GM18870 (cell line): ENCODE measurements around the gene WDR27.
"Not testable (repeated sequence)": the region's sequence is repeated elsewhere in the genome, so short reads cannot be mapped to it uniquely, and the experiment has no call there.

Experiments
- ATAC-seq: cut with Tn5 transposase; IDR thresholded peaks from one replicate; pipeline ENCODE4 v1.9.1; 2021; ENCODE audit warnings: moderate library complexity; ENCODE audit not compliant: unreplicated experiment

WDR27 gene

DNA sequence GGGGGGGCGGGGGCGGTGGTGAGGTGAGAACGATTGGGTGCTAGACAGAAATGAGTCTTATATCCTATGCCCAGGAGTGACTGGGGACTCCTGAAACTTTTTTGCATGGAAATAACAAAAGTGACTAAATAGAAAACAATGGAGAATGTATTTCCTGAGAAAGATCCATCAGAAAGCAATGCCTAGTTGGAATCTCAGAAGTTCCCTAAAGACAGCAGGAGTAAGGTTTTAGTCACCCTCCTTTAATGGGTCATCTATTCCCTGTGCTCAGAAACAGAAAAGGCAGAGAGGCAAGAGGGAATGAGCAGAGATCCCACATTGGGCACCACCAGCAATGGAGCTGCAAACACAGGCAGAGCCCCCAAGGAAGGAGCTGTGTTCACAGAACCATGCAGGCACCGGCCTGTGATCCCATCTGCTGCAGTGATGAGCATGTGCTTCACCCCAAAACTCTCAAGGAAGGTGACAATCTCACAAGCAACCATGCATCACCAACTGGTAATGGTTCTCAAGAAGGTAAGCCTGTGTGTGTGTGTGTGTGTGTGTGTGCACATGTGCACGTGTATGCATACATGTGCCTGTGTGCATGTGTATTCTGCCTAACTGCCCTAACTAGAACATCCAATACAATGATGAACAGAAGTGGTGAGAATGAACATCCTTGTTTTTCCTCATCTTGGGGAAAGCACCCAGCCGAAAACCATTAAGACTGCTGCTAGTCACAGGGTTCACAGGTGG, 168.4 kb downstream of the WDR27 start:
- ATAC-seq, result no peak

DNA sequence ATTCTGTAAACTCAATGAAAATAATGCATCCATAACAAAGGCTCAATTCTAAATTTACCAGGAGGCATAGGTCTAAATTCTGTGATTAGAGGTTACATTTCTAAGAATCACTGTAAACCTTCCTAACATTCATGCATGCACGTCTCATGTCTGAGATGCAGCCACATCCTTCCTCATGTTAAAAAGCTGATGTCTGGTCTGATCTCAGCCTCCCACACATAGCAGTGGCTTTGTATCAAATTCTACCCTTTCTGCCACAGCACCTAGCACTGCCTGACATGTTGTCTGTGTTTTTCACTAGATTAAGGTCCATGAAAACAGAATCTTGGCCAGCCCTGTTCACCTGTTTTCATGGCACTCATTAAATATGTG, 171.1 kb downstream of the WDR27 start:
- no peak for ATAC-seq

DNA sequence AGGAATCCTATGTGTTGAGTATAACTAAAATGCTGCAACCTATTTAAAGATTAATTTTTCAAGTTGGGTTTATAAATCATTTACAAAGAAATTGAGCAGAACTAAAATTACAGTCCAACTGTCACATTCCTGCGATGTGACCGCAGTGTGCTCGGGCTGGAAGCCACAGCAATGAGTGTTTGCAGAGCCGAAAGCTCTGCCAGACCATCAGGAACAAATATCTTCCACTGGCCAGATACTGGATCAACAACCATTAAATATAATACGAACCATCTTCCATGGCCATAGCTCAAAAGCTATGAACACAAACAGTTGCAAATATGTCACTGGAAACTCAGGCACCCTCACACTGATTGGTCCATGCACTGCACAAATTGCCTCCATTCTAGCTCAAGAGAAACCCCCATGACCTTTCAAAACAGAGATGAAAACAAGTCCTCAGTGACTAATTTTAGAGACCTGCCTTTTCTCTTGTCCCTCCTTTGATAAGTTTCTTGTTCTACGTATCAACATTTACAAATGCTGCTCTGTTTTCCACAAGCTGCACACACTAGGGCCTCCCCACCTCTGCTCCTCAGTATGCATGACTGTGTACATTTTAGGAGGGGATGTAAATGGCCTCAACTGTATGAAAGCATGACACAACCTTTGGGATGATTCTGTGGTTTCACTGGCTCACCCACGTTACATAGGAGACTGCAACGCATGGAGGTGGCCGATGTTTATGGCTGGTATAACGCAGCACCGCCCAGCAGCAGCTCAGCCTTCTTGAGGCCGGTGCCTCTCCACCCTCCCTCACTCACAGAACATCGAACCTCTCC, 171.7 kb downstream of the WDR27 start:
- ATAC-seq, result no peak

DNA sequence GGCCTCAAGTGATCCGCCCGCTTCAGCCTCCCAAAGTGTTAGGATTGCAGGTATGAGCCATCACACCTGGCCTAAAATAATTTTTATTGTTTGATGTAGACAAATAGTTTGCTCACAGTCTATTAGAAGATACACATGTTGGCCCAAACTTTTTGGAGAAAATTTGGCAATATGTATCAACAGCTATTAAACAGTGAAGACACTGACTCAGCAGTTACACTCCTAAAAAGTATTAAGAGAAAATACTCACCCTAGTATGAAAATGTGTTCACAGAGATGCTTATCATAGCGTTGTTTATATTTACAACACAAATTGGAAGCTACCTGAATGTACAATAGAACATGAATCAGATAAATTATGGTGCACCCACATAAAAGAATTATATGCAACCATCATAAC, 173.1 kb downstream of the WDR27 start:
- no peak for ATAC-seq

DNA sequence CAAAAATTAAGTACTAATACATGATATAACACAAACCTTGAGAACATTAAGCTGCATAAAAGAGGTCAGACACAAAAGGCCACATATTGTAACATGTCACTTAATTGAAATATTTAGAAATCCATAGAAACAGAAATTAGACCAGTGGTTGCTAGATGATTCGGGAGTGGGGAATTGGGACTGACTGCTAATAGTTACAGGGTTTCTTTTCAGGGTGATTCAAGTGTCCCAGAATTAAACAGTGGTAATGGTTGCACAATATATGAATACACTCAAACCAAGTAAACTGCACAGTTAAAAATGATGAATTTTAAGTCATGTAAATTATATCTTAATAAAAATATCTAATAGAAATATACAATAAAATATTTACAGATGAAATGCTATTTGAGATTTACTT, 174.5 kb downstream of the WDR27 start:
- no peak for ATAC-seq

DNA sequence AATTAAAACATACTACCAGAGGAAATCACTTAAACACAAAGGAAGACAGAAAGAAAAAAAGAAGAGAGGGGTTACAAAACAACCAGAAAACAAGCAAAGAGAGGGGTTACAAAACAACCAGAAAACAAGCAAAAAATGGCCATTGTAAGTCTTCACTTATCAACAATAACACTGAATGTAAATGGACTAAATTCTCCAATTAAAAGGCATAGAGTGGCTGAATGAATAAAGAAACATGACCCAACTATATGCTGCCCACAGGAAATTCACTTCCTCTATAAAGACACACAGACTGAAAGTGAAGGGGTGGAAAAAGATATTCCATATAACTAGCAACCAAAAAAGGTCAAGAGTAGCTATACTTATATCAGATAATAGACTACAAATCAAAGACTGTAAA, 180.0 kb downstream of the WDR27 start:
- no peak for ATAC-seq

DNA sequence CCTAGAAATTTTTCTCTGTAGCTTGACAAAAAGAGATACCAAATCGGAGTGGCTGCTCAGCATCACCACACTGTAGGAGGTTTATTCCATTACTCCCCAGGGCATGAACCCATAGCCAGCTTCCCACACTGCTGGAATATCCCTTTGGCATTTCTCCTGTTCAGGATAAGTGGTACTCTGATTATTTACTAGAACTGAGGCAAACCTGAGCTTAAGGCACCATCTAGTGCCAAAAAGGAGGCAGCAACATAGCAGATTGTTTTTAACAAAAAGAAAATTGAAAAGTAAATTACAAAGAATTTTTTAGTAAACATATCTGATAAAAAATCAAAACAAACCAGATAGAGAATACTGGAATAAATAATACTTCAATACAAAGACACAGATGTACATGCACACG, 181.7 kb downstream of the WDR27 start:
- ATAC-seq, result no peak

DNA sequence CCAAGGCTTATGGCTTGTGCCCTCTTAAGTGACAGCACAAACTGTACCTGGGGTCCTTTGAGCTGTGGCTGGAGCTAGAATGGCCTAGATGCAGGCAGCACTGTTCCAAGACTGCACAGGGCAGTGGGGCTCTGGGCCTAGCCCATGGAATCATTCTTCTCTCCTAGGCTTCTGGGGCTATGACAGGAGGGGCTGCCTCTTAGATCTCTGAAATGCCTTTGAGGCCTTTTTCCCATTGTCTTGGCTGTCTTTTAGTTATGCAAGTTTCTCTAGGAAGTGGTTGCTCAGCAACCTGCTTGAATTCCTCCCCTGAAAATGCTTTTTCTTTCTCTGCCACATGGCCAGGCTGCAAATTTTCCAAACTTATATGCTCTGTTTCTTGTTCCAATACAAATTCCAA, 183.4 kb downstream of the WDR27 start:
- ATAC-seq, result no peak

DNA sequence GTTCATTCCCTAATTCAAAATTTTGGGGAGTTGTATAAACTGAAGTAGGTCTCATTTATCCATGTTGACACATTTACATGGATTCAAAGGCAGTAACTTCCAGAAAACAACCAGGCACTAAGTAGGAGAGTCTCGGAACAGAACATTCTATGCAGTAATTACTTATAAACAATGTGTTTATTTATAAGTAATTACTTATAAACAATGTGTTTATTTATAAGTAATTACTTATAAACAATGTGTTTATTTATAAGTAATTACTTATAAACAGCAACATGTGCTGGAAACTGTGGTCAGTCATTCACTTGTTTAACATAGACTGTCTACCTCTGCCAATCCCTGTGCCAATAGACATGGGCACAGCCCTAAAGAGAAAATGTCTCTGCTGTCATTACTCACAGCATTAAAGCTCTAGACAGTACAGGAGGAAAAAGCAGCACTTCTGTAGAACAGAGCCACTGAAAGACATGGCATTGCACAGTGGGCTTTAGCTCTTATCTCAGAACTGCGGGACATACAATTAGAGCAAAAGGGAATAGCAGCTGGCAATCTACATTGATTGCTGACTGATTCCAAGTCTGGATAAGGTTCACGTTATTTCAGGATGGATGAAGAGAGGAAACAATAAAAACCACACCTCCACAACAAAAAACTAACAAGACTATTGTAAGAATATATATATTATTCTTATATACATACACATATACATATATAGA, 188.2 kb downstream of the WDR27 start:
- no peak for ATAC-seq

DNA sequence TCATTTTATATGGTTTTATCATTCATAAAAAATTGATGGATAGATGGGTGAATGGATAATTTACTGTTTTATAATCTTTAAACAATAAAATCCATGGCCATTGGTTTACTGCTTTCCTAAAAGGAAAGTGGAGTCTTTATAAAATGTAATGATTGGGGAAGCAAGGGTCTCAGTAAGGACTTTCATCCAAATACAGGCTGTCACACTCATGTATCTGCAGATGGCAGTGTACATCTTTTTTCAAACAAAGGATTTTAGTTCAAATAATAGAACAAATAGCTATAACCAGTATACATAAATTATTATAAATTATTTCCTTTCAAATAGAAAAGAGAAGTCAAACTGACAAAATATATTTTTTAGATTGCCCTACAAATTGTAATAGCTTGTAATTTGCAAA, 190.0 kb downstream of the WDR27 start:
- not testable (repeated sequence) for ATAC-seq

DNA sequence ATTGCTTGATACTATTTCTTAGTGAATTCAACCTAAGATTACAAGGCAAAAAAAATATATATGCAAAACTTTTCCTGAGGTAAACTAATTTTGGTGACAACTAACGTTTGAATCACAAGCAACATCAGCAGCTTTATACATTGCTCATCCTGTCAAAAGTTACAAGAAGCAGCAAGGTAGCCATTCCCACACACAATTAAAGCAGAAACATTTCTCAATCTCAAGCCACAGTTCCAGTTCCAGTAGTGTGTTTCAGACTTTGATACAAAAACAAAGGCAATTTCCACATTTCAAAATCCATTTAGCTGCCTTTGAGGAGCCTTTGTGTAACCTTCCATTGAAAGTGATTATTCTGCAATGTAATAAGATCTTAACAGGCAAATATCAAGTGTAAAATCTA, 191.0 kb downstream of the WDR27 start:
- no peak for ATAC-seq

DNA sequence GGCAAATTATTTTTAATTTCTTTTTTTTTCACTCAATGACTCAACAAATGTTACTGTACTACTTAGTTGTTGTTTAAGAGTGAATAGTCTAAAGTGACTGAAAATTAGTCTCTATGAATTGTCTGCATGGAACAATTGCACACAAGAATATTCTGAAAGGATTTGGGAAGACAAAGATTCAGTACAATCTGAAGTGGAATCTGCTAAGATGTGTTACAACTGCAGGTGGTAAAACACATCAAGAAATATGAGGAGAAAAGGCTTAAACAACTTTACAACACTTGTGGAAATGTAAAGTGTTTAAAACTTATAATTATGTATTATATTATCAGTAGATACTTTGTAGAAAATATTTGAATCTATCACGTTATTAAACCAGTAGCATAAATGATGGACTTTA, 193.4 kb downstream of the WDR27 start:
- no peak for ATAC-seq

DNA sequence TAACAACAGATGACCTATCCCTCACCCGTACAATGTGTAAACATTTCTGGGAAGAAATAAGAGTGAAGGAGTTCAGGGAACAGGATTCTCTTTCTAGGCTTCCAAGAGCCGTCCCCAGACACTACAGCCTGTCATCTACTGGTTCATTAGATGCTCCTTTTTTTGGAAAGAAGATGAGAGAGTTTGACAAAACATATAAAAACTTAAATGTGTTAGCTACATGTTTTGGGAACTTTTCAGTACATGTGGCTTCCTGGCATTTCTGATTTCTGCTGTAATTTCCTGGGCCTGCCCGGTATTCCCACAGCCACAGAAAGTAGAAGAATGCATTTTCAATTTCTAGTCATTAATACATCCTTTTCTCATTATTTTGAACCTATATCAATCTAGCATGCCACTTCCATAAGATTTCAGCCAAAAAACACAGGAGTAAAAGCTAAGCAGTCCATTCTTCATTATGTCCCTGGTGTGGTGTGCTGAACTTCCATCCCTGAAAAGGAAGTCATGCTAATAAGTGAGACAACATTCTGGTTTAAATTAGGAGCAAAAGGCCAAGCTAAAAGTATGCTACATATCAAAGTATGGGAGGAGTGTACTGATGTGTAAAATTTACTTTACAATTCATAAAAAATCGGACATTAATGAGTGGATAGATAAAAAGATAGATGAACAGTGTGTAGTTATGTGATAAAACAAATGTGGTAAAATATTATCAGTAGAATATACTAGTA, 198.2 kb downstream of the WDR27 start:
- ATAC-seq, result no peak

DNA sequence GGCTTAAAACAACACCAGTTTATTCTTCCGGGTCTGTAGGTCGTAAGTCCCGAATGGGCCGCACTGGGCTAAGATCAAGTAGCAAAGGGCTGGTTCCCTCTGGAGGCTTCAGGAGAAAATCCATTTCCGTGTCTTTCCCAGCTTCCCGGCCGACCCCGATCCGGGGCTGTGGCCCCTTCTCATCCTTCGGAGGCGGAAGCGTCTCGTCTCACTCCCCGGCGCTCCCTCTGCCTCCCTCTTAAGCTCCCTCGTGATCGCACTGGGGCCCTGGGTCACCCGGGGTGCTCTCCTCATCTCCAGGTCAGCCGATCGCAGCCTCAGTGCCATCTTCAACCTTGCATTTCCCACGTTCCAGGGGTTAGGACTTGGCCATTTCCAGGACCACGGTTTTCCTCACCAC, 199.4 kb downstream of the WDR27 start:
- ATAC-seq, result no peak

DNA sequence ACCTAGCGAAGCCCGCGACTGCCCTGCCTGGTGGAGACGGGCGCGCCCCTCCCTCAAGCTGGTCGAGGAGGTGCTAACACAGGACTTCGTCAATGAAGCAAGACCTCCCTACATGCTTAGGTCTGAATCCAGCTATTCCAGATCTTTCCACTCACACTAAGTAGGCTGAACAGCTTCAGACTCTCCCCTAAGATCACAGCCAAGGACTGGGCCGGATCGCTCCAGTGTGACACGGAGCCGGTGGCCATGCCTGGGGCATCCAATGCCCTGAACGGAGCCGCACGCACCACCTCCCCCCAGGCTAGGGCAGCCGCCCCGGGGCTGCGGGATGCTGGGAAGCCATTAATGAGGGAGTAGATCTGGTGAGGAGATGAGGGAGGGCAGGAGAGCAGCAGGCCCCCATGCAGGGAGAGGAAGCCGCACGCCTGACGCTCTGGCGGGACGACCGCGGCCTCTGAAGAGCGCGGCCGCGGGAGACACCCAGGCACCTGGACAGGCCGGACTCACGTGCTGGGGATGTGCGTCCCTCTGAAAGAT, 200.0 kb downstream of the WDR27 start:
- no peak for ATAC-seq

DNA sequence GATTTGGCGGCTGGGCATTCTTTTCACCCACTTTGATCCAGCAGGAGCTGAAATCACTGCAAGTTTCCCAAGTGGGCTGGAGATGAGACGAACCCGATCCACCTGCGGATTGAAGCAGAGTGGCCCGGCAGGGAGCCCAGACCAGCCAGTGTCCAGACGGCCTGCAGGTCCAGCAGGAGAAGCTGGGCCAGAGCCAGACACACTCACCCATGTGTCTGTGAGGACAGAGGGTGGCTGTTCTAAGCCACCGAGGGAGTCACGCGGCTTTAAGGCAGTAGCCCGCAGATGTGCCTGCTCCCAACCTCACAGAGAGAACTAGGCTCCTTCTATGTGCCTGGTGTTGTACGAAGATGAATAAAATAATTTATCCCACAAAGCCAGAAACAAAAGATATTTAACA, 200.7 kb downstream of the WDR27 start:
- ATAC-seq, result no peak

DNA sequence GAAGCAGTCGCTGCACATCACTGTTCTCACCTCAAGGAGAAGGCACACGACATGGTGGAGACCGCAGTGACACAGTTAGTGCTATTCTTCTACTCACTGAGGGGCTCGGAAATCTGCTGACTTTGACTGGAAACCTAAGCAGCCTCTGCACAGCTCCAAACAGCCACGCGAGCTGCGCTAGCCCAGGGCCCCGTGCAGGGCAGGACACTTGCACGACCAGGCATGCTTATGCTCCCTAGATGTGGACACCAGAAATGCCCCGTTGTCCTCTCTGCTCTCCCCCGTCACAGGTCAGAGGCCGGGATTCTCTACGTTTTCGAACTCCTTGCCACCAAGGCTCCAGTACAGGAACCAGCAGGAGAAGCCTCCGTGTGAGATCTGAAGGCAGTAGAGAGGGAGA, 201.1 kb downstream of the WDR27 start:
- no peak for ATAC-seq

DNA sequence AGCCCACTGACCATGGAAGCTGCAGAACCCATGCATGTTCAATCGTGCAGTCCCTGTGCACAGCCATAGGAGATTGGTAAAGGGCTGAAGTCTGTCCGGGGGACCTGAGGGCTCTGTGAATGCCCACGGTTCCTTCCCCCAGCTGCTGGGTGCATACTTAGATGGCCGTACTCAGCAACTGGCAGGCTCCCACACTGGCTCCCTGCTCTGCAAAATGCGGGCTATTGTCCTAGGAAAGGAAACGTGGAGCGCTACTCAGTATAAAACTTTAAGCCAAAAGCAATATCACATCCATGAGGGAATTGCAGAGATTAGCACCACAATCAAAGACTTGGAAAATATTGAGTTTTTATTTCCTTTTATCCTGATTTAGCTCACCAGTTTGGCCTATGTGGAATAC, 202.0 kb downstream of the WDR27 start:
- ATAC-seq, result no peak

DNA sequence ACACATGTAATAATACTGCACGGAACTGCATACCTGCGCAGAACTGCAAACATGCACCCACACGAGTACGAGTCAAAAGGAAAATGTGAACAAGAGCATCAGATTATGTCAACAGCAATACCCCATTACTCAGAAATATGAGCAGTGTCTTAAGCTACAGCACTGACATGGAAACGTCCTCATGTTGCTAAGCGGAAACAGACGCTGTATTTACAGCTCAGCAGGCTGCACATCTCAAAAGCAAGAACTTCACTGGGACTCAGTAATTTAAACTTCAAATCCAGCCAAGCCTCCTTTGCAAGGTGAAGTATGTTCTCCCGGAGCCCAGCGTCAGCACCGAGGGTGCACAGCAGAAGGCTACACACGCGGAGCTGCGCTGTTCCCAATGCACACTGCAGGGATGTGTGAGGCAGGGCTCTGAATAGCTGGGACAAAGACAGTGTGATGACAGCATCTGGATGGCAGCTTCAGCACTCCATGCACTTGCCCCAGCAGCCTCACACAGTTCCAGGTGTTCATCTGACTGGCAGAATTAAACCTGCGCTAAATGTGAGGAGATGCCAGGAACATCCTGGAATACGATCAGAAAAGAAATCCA, 202.8 kb downstream of the WDR27 start:
- ATAC-seq, result no peak

DNA sequence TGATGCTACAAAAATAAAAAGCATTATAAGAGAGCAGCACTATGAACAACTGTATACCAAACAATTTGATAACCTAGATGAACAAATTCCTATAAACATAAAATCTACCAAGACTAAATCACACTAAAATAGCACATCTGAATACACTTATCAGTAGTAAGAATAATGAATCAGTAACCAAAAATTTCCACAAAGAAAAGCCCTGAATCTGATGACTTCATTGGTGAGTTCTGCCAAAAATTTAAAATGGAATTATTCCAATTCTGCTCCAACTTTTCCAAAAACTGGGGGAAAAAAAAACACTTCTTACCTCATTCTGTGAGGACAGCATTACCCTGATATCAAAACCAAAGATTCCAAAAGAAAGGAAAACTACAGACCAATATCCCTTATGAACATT, 206.2 kb downstream of the WDR27 start:
- ATAC-seq, result no peak

DNA sequence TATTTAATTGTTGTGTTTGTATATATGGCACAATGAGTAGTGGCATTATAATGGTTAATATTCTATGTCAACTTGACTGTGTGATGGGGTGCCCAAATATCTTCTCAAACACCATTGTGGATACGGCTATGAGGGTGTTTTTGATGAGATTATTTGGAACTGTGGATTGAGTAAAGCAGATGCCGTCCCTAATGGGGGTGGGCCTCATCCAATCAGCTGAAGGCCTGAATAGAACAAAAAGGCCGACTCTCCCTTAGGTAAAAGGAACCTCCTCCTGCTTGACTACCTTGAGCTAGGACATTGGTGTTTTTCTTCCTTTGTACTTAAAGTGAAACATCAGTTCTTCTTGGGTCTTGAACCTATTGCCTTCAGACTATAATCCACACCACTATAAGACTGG, 207.8 kb downstream of the WDR27 start:
- ATAC-seq, result no peak
